H9 (cell line): ENCODE data around the gene DPP7. TPM values are rescaled to one million over a fixed set of nuclear protein-coding genes. Genes with fewer than 3 reads are reported as not detected.

ENCODE experiments used
- DNase-seq: peaks from one replicate; pipeline ENCODE4 v3.0.0-alpha.2; 2017
- H2AFZ ChIP-seq: one replicate; pipeline ENCODE4 v1.6.1; 2013; ENCODE audit warnings: mild to moderate bottlenecking, low read length, control low read depth, moderate library complexity
- H2AK5ac ChIP-seq: 2 replicates; pipeline ENCODE4 v1.6.1; 2013; ENCODE audit warnings: low read length, control low read depth, mixed read lengths; ENCODE audit not compliant: insufficient read length
- H2BK120ac ChIP-seq: one replicate; pipeline ENCODE4 v1.6.1; 2013; ENCODE audit warnings: low read depth, mild to moderate bottlenecking, low read length, control low read depth, inconsistent platforms; ENCODE audit not compliant: poor library complexity, severe bottlenecking
- H2BK12ac ChIP-seq: 2 replicates; pipeline ENCODE4 v1.6.1; 2013; ENCODE audit warnings: low read length, control low read depth, mixed read lengths, low read depth; ENCODE audit not compliant: insufficient read length
- H2BK15ac ChIP-seq: 2 replicates; pipeline ENCODE4 v1.6.1; 2013; ENCODE audit warnings: low read depth, low read length, control low read depth
- H2BK20ac ChIP-seq: one replicate; pipeline ENCODE4 v1.6.1; 2013; ENCODE audit warnings: low read depth, mild to moderate bottlenecking, low read length, control low read depth, inconsistent platforms; ENCODE audit not compliant: poor library complexity, severe bottlenecking
- H2BK5ac ChIP-seq: 2 replicates; pipeline ENCODE4 v1.6.1; 2013; ENCODE audit warnings: low read length, control low read depth, mixed read lengths; ENCODE audit not compliant: insufficient read length
- H3K14ac ChIP-seq: 2 replicates; pipeline ENCODE4 v1.6.1; 2013; ENCODE audit warnings: low read length, control low read depth; ENCODE audit not compliant: insufficient read depth
- H3K18ac ChIP-seq: 2 replicates; pipeline ENCODE4 v1.6.1; 2013; ENCODE audit warnings: low read depth, mild to moderate bottlenecking, mixed read lengths, low read length, control low read depth; ENCODE audit not compliant: insufficient read length
- H3K23ac ChIP-seq: 2 replicates; pipeline ENCODE4 v1.6.1; 2013; ENCODE audit warnings: low read length, control low read depth, mixed read lengths, low read depth; ENCODE audit not compliant: insufficient read length
- H3K23me2 ChIP-seq: 2 replicates; pipeline ENCODE4 v1.6.1; 2013; ENCODE audit warnings: low read depth, mild to moderate bottlenecking, mixed read lengths, low read length, control low read depth; ENCODE audit not compliant: insufficient read length, poor library complexity, severe bottlenecking
- H3K27ac ChIP-seq: 2 replicates; pipeline ENCODE4 v1.5.1; 2013; ENCODE audit warnings: low read length, control low read depth, mixed read lengths, low read depth; ENCODE audit not compliant: insufficient read length
- H3K27me3 ChIP-seq: 2 replicates; pipeline ENCODE4 v1.6.1; 2013; ENCODE audit warnings: low read length, control low read depth, inconsistent platforms; ENCODE audit not compliant: insufficient read depth
- H3K4ac ChIP-seq: 2 replicates; pipeline ENCODE4 v1.6.1; 2013; ENCODE audit warnings: low read depth, mild to moderate bottlenecking, control low read depth, inconsistent platforms, low read length, moderate library complexity
- H3K4me1 ChIP-seq: 2 replicates; pipeline ENCODE4 v1.6.1; 2013; ENCODE audit warnings: low read length, control low read depth, inconsistent platforms; ENCODE audit not compliant: insufficient read depth
- H3K4me2 ChIP-seq: 2 replicates; pipeline ENCODE4 v1.6.1; 2013; ENCODE audit warnings: low read length, control low read depth, mixed read lengths; ENCODE audit not compliant: insufficient read length, insufficient read depth
- H3K56ac ChIP-seq: 2 replicates; pipeline ENCODE4 v1.6.1; 2013; ENCODE audit warnings: low read depth, mild to moderate bottlenecking, mixed read lengths, low read length, control low read depth; ENCODE audit not compliant: insufficient read length
- H3K79me1 ChIP-seq: 2 replicates; pipeline ENCODE4 v1.6.1; 2013; ENCODE audit warnings: low read depth, mild to moderate bottlenecking, moderate library complexity, low read length, control low read depth, inconsistent platforms; ENCODE audit not compliant: insufficient read depth, poor library complexity, severe bottlenecking
- H3K79me2 ChIP-seq: 2 replicates; pipeline ENCODE4 v1.6.1; 2013; ENCODE audit warnings: low read length, control low read depth, inconsistent platforms; ENCODE audit not compliant: insufficient read depth
- H3K9ac ChIP-seq: 2 replicates; pipeline ENCODE4 v1.6.1; 2013; ENCODE audit warnings: low read length, control low read depth, mixed read lengths; ENCODE audit not compliant: insufficient read length; ENCODE audit errors: extremely low read depth
- H3K9me3 ChIP-seq: one replicate; pipeline ENCODE4 v1.6.1; 2013; ENCODE audit warnings: low read depth, low read length, inconsistent platforms; ENCODE audit not compliant: control insufficient read depth
- H3T11ph ChIP-seq: one replicate; pipeline ENCODE4 v1.6.1; 2013; ENCODE audit warnings: mild to moderate bottlenecking, low read length, control low read depth, inconsistent platforms
- H4K20me1 ChIP-seq: one replicate; pipeline ENCODE4 v1.6.1; 2013; ENCODE audit not compliant: control insufficient read depth, insufficient read length, insufficient read depth
- H4K5ac ChIP-seq: 2 replicates; pipeline ENCODE4 v1.6.1; 2013; ENCODE audit warnings: low read depth, mild to moderate bottlenecking, mixed read lengths, low read length, control low read depth; ENCODE audit not compliant: insufficient read length
- H4K8ac ChIP-seq: replicated peaks from 2 replicates; pipeline ENCODE4 v1.6.1; 2013; ENCODE audit warnings: low read length, control low read depth, mixed read lengths, low read depth; ENCODE audit not compliant: insufficient read length
- H4K91ac ChIP-seq: 2 replicates; pipeline ENCODE4 v1.6.1; 2013; ENCODE audit warnings: low read depth, mild to moderate bottlenecking, moderate library complexity, mixed read lengths, low read length, control low read depth; ENCODE audit not compliant: insufficient read length
- H3K27ac Mint-ChIP-seq, 3 experiments: 2 replicates in 2 of 3; 3 replicates in 1 of 3; pipeline ENCODE4 v1.8.0; 2020 to 2021; ENCODE audit warnings: mixed read lengths in 3 of 3, mild to moderate bottlenecking in 1 of 3, moderate library complexity in 1 of 3
- H3K27me3 Mint-ChIP-seq: 2 replicates; pipeline ENCODE4 v1.8.0; 2021; ENCODE audit warnings: low read depth, mild to moderate bottlenecking, moderate library complexity, mixed read lengths
- H3K36me3 Mint-ChIP-seq, 3 experiments: 2 replicates in 2 of 3; 3 replicates in 1 of 3; pipeline ENCODE4 v1.8.0; 2020 to 2021; ENCODE audit warnings: low read depth in 3 of 3, mixed read lengths in 3 of 3; ENCODE audit not compliant: insufficient read depth in 1 of 3
- H3K4me1 Mint-ChIP-seq, 2 experiments: 2 replicates each; pipeline ENCODE4 v1.8.0; 2020; ENCODE audit warnings: mixed read lengths in 2 of 2
- H3K4me3 Mint-ChIP-seq, 2 experiments: 2 replicates in 1 of 2; 3 replicates in 1 of 2; pipeline ENCODE4 v1.8.0; 2020 to 2021; ENCODE audit warnings: mild to moderate bottlenecking in 2 of 2, mixed read lengths in 2 of 2, moderate library complexity in 1 of 2
- H3K9me3 Mint-ChIP-seq, 2 experiments: 2 replicates in 1 of 2; 3 replicates in 1 of 2; pipeline ENCODE4 v1.8.0; 2020; ENCODE audit warnings: mild to moderate bottlenecking in 2 of 2, mixed read lengths in 2 of 2, moderate library complexity in 1 of 2
- CTCF ChIP-seq: fragments of 200-600 bp; sonication (generic); conservative IDR thresholded peaks from 3 replicates; pipeline ENCODE4 v1.8.0; 2021; ENCODE audit warnings: antibody characterized with exemption, mild to moderate bottlenecking
- WGBS: extraction: QIAGEN DNeasy Blood & Tissue Kit; methylation state at CpG from one replicate; pipeline ENCODE4 v1.1.7; 2013; ENCODE audit warnings: missing lambda C conversion rate, low lambda C conversion rate, mixed read lengths; ENCODE audit not compliant: insufficient read length; ENCODE audit errors: extremely low coverage; 5-methylcytosine and 5-hydroxymethylcytosine counted together
- total RNA-seq: library from RNA; stranded (reverse); gene quantifications from 2 replicates; pipeline ENCODE4 v1.2.1, GENCODE V29; 2021

DPP7 gene
- total RNA-seq, 1 experiment from 2014 or later = 29.4 TPM

- H3K79me1 ChIP-seq = no peaks in the 10 kb centered on the region
- Mint-ChIP-seq H3K36me3 (no peaks in the 10 kb centered on the region), H3K4me3 (no peak overlapping the region), H3K27ac (no peak overlapping the region), H3K4me1 (peaks cover 0 to 11% of the 10 kb centered on the region in 2 experiments; a peak in 2 of 4 replicates), H3K27me3 (peaks cover 60% of the 10 kb centered on the region), H3K9me3 (no peaks in the 10 kb centered on the region; a peak in 2 of 5 replicates)
- H3K56ac ChIP-seq = no peak overlapping the region
- no peak overlapping the region for H2AK5ac ChIP-seq
- no peaks in the 10 kb centered on the region; the same call in 1 of the 2 replicates for H3K4me1 ChIP-seq
- H3K9ac ChIP-seq = no peak overlapping the region
- H2BK120ac ChIP-seq = no peak overlapping the region
- H3K23me2 ChIP-seq = no peaks in the 10 kb centered on the region
- no peak overlapping the region for H3T11ph ChIP-seq
- H2BK5ac ChIP-seq = no peak overlapping the region
- H2BK20ac ChIP-seq = no peak overlapping the region
- H2BK15ac ChIP-seq = no peak overlapping the region
- H3K27me3 ChIP-seq = peaks cover under 1% of the 10 kb centered on the region; the same call in 1 of the 2 replicates
- no peak overlapping the region for H3K4ac ChIP-seq
- no CpG with 5 or more reads among the region's 49 CpGs for WGBS
- no peaks in the 10 kb centered on the region for H3K9me3 ChIP-seq
- H2AFZ ChIP-seq = no peak overlapping the region
- no peak overlapping the region for H4K8ac ChIP-seq
- H3K4me2 ChIP-seq = no peak overlapping the region
- no peak overlapping the region for H3K18ac ChIP-seq
- no peak overlapping the region for H3K27ac ChIP-seq
- no peak overlapping the region for H4K5ac ChIP-seq
- H2BK12ac ChIP-seq = no peak overlapping the region
- TF ChIP-seq CTCF = no peak
- H4K91ac ChIP-seq = no peak overlapping the region
- no peak overlapping the region for H3K23ac ChIP-seq
- DNase-seq = no peak
- H3K14ac ChIP-seq = no peak overlapping the region
- no peaks in the 10 kb centered on the region for H3K79me2 ChIP-seq
- no peaks in the 10 kb centered on the region for H4K20me1 ChIP-seq
Measured at GRCh38 chr9:137145731-137146526, 31.4 kb upstream of the DPP7 start.
